IPS-11a (cell line): ENCODE measurements around the gene MYO7B.

Experiments
- H3K4me3 ChIP-seq: one replicate; pipeline ENCODE4 v1.5.1; 2013; ENCODE audit warnings: low read depth, low read length, control low read depth

Gene MYO7B

DNA sequence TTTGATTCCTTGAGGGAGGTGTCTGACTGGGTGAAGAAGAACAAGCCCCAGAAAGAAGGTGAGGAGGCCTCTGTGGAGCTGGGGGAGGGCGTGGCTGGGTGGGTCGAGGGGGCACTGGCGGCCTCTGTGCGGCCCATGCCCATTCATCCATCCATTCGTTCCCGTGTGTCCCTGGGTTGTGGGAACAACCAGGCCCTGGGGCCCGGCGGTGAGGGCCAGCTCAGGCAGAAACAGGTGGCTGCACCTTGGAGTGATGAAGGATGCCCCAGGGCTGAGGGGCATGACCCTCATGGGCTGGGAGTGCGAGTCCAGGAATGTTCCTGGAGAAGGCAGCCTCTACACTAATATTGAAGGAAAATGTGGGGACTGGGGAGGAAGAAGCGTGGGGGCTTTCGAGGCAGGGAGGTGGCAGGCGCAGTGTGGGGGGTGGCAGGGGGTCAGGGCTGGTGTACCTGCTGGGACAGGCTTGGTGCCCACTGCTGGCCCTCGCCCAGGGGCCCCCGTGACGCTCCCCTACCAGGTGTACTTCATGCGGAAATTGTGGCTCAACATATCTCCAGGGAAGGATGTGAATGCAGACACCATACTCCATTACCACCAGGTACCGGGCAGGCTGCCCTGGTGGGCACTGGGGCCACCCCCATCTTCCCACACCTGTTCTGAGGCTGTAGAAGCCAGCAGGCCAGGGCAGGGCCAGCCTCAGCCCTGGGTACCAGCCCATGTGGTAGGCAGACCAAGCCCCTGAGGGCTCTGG lies 99.3 kb downstream of the MYO7B start:
- H3K4me3 ChIP-seq = no peak overlapping the region

- no peak overlapping the region for H3K4me3 ChIP-seq
Measured at GRCh38 chr2:127635380-127636237, 100.1 kb downstream of the MYO7B start.

- no peak overlapping the region for H3K4me3 ChIP-seq
Measured at GRCh38 chr2:127636248-127637235, 101.1 kb downstream of the MYO7B start.

DNA sequence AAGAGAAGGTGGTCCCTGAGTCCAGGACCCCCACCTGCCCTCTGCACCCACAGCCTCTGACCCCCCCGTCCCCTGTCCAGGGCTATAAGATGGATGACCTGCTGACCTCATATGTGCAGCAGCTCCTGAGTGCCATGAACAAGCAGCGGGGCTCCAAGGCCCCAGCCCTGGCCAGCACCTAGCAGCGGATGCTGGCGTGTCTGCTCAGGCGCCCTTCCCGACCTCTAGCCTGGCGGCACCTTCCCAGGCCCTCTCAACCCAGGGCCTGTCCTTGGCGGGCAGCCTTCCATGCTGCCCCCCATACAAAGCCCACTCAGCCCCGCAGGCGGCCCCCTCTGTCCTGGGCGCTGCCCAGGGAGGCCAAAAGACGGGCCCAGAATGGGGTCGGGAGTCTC lies 101.8 kb downstream of the MYO7B start:
- no peak overlapping the region for H3K4me3 ChIP-seq

DNA sequence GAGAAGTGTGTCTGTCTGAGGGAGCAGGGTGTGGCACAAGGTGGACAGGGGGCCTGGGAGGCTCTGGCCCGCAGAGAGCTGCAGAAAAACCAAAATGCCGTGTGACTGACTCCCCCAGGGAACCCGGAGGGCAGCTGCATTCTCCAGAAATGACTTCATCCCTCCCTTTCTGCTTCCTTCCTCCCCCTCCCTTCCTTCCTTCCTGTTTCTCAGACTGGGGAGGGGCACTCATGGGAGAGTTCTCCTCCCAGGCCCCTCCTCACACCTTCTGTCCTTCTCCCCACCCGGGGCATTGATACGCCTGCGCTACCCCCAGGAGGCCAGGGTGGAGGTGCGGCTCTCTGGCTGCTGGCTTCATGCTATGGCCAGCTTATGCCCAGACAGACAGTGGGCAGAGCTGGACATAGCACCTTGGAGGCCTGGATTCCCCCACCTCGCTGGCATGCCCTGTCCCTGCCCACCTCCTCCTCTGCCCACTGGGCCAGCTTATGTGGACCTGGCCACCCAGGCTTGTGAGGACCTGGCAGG lies 102.3 kb downstream of the MYO7B start:
- no peak overlapping the region for H3K4me3 ChIP-seq

GRCh38 chr2:127638361-127639110 lies 103.1 kb downstream of the MYO7B start:
- no peak overlapping the region for H3K4me3 ChIP-seq

DNA sequence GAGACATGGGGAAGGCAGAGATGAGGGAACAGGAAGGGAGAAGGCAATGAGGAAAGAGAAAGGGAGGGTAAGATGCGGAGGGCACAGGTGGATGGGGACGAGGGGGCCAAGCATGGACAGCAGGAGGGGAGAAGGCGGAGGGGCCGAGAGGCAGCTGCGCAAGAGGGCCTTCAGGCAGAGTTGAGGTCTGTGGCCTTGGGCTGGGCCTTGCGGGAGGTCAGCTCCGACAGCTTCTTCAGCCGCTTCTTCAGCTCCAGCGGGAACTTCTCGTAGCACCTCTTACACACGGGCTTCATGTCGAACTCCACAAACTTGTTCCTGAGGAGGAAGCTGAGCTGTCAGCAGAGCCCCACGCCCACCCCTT lies 103.6 kb downstream of the MYO7B start:
- H3K4me3 ChIP-seq = no peak overlapping the region

GRCh38 chr2:127640082-127641072 lies 104.9 kb downstream of the MYO7B start:
- no peak overlapping the region for H3K4me3 ChIP-seq

GRCh38 chr2:127641133-127641532 lies 105.7 kb downstream of the MYO7B start:
- no peak overlapping the region for H3K4me3 ChIP-seq

GRCh38 chr2:127641846-127642507 lies 106.5 kb downstream of the MYO7B start:
- H3K4me3 ChIP-seq = no peak overlapping the region

- no peak overlapping the region for H3K4me3 ChIP-seq
Measured at GRCh38 chr2:127642706-127643438, 107.4 kb downstream of the MYO7B start.

GRCh38 chr2:127643439-127644065 lies 108.1 kb downstream of the MYO7B start:
- H3K4me3 ChIP-seq = no peak overlapping the region

DNA sequence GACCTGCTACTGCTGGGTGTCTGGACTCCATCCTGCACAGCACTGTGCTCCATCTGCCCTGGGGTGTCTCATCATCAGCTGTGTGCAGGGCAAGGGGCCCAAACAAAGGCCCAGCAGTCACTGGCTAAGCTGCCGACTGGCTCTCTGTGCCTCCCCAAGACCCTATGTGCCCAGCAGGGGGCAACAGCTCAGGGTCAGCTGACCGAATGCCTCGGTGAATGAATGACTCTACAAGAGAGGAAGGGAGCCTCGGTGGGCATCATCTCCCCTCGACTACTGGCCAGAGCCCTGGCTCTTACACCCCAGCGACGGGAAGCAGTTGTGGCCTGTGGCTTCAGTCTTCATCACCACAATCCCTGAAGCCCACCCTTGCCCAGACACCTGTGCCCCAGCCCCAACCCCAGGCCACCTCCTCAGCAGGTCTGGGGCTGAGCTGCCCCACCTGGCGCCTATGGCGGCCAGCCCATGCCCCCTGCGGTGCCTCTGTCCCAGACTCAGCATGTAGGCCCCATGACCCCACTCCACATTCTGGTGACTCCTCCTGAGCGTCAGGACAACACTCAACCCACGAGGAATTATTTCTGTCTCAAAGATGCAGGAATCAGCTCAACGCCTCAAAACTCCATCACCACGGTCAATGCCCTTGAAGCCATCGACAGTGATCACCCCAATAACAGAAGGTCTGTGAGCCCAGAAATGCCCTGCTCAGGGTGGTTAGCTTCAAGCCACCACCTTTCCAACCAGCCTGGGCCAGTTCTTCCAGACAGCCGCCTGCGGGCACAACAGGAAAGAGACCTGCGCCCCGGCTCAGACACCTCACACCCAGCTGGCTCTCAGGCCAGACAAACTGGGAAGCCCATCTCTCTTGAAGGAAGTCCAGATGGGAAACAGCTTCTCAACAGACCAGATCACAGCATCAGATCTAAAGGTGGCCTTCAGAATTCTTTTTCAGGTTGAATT lies 108.9 kb downstream of the MYO7B start:
- H3K4me3 ChIP-seq = no peak overlapping the region

- no peak overlapping the region for H3K4me3 ChIP-seq
Measured at GRCh38 chr2:127645026-127645394, 109.5 kb downstream of the MYO7B start.

- no peak within 1 kb of the TSS for H3K4me3 ChIP-seq
Measured at GRCh38 chr2:127645395-127646291, 110.2 kb downstream of the MYO7B start, which contains the start of gene GPR17. Gene GPR17 (plus strand): TSS chr2:127646153. CDS start chr2:127650736, 4,583 bp downstream.
